Stimulated activated CD4-positive, alpha-beta T cell treated with anti-CD3 and anti-CD28 coated beads, Interleukin-12 subunit alpha, Interleukin-12 subunit beta, amount 100 ng/mL, for 24 hours (primary cell): ENCODE measurements around the gene PRXL2B.

Experiments used
- DNase-seq, 2 experiments: peaks; one replicate each; pipeline ENCODE4 v3.0.0-alpha.2; 2020; ENCODE audit warnings: low read depth in 2 of 2

PRXL2B gene

GRCh38 chr1:2635361-2636010 is 48.9 kb downstream of the PRXL2B start:
- DNase-seq: no peak

- no peak for DNase-seq
Measured at GRCh38 chr1:2636733-2637132, 50.2 kb downstream of the PRXL2B start.

GRCh38 chr1:2637442-2638145 is 51.0 kb downstream of the PRXL2B start:
- no peak for DNase-seq

GRCh38 chr1:2638466-2639115 is 52.0 kb downstream of the PRXL2B start:
- DNase-seq: no peak

- no peak for DNase-seq
Measured at GRCh38 chr1:2639203-2639602, 52.6 kb downstream of the PRXL2B start.

GRCh38 chr1:2639607-2640521 is 53.3 kb downstream of the PRXL2B start:
- DNase-seq: no peak

- no peak for DNase-seq
Measured at GRCh38 chr1:2640626-2641025, 54.0 kb downstream of the PRXL2B start.
